Nephron progenitor cell (in vitro differentiated cells): ENCODE measurements around the gene FSTL4.

Experiments
- DNase-seq: peaks from one replicate; pipeline ENCODE4 v3.0.0; 2021
- H3K27ac Mint-ChIP-seq: 2 replicates; pipeline ENCODE4 v1.8.0; 2021; ENCODE audit warnings: mild to moderate bottlenecking, moderate library complexity, mixed read lengths
- H3K27me3 Mint-ChIP-seq: 2 replicates; pipeline ENCODE4 v1.8.0; 2021; ENCODE audit warnings: mild to moderate bottlenecking, low read depth, mixed read lengths; ENCODE audit not compliant: poor library complexity
- H3K36me3 Mint-ChIP-seq: 2 replicates; pipeline ENCODE4 v1.8.0; 2021; ENCODE audit warnings: low read depth, mixed read lengths
- H3K4me1 Mint-ChIP-seq: 2 replicates; pipeline ENCODE4 v1.8.0; 2021; ENCODE audit warnings: mixed read lengths
- H3K4me3 Mint-ChIP-seq: 2 replicates; pipeline ENCODE4 v1.8.0; 2021; ENCODE audit warnings: mild to moderate bottlenecking, moderate library complexity, mixed read lengths
- H3K9me3 Mint-ChIP-seq: 2 replicates; pipeline ENCODE4 v1.8.0; 2021; ENCODE audit warnings: mild to moderate bottlenecking, moderate library complexity, mixed read lengths
- CTCF ChIP-seq: fragments of 200-600 bp; sonication (generic); IDR thresholded peaks from 2 replicates; pipeline ENCODE4 v1.5.0; 2021; ENCODE audit warnings: antibody characterized with exemption

Gene FSTL4

DNA sequence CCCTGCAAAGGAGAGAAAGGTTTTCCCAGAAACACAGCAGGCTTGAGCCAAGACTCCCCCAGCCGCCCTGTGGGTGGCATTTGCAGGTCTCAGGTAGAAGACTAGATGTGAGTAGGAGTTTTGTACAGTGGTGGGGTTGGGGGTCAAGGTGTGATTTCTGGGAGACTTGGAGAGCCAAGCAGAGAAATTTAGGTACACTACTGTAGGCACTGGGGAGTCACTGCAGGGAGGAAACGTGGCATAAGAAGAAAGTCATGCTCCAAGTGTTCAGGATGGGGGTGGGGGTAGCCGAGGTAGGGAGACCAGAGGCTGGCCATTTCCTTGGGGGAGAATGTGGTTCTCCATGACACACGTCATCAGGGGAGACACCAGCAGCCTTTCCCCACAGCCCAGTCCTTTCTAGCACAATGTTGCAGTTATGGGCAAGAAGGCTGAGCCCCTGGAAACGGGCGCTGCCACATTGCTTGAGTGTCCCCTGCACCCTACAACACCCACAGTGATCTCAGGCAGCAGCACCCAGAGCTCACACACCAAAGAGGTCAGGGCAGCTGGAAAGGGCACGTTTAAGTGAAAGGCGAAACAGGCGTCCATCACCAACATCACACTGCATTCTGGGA is 210.5 kb downstream of the FSTL4 start:
- no peak for DNase-seq
- peaks cover 55% of the 10 kb centered on the region for H3K4me1 Mint-ChIP-seq
- H3K27ac Mint-ChIP-seq, result no peak overlapping the region
- no peaks in the 10 kb centered on the region for H3K9me3 Mint-ChIP-seq
- no peaks in the 10 kb centered on the region for H3K36me3 Mint-ChIP-seq
- peaks cover 7% of the 10 kb centered on the region for H3K27me3 Mint-ChIP-seq
- H3K4me3 Mint-ChIP-seq, result no peak overlapping the region
- TF ChIP-seq CTCF, result no peak

- no peaks in the 10 kb centered on the region for H3K9me3 Mint-ChIP-seq
- TF ChIP-seq CTCF, result no peak
- H3K27ac Mint-ChIP-seq, result no peak overlapping the region
- no peak overlapping the region for H3K4me3 Mint-ChIP-seq
- peaks cover 61% of the 10 kb centered on the region for H3K4me1 Mint-ChIP-seq
- no peak for DNase-seq
- peaks cover 8% of the 10 kb centered on the region for H3K27me3 Mint-ChIP-seq
- H3K36me3 Mint-ChIP-seq, result no peaks in the 10 kb centered on the region
Measured at GRCh38 chr5:133400831-133401351, 211.4 kb downstream of the FSTL4 start.

DNA sequence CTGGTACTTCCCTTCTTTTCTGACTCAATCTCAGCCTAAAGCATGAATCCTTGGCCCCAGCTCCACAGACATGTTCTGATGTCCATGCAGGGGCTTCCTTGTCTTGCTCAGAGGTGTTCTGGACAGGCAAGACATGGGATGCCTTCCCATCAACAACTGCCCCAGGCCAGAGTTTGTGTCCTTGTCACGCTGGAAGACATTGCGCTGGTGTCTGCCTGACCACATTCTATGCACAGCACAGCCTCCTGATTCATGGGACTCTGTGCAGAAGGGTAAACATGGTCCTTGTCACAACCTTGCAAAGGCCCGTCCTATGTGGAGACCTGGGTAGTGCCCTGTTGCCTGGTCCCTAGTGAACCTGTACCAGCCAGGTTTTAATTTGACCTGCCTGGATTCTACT is 212.2 kb downstream of the FSTL4 start:
- TF ChIP-seq CTCF, result no peak
- Mint-ChIP-seq H3K4me3 (no peak overlapping the region), H3K9me3 (peaks cover 7% of the 10 kb centered on the region), H3K27me3 (peaks cover 8% of the 10 kb centered on the region), H3K27ac (no peak overlapping the region), H3K4me1 (peaks cover 61% of the 10 kb centered on the region), H3K36me3 (no peaks in the 10 kb centered on the region)
- DNase-seq, result no peak

DNA sequence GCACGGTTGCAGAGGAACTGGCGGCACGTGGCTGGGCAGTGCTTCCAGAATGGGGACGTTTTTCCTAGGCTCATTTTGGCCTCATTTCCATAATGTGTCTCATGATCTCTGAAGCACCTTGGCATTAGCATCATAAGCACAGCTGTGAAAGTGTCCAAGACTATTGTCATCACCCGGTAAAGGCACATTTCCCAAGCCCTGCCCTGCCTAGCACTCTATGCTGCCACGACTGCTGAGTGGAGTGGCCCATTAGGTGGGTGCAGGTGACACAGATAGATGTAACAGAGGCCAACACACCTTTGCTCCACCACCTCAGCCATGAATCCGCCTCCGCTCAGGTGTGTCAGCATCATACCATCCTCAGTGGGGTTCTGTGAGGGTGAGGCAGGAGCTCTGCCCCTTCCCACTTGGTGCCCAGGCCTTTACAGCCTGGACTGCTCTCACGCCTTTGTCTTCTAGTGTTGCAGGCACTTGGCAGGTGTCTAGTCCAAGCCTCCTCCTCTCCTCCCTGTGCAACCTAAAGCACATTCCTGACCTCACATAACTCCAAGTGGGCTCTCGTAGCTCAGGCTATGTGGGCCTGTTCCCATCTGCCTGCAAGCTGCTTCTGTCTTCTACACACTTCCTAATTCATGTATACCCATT is 213.0 kb downstream of the FSTL4 start:
- Mint-ChIP-seq H3K9me3 (peaks cover 8% of the 10 kb centered on the region), H3K27ac (no peak overlapping the region), H3K4me3 (no peak overlapping the region), H3K36me3 (no peaks in the 10 kb centered on the region), H3K27me3 (peaks cover 7% of the 10 kb centered on the region), H3K4me1 (peaks cover 61% of the 10 kb centered on the region)
- no peak for DNase-seq
- no peak for TF ChIP-seq CTCF

- Mint-ChIP-seq H3K27me3 (peaks cover 5% of the 10 kb centered on the region), H3K36me3 (no peaks in the 10 kb centered on the region), H3K27ac (no peak overlapping the region), H3K4me1 (peaks cover 61% of the 10 kb centered on the region), H3K9me3 (peaks cover 8% of the 10 kb centered on the region), H3K4me3 (no peak overlapping the region)
- TF ChIP-seq CTCF, result no peak
- DNase-seq, result no peak
Measured at GRCh38 chr5:133398646-133399101, 213.7 kb downstream of the FSTL4 start.
